H9 (cell line): ENCODE data around the gene SIGLEC8. TPM values are rescaled to one million over a fixed set of nuclear protein-coding genes. Genes with fewer than 3 reads are reported as not detected.
"Not testable (repeated sequence)": the region's sequence is repeated elsewhere in the genome, so short reads cannot be mapped to it uniquely, and the experiment has no call there.

Experiments used
- DNase-seq: peaks from one replicate; pipeline ENCODE4 v3.0.0-alpha.2; 2017
- H2AFZ ChIP-seq: one replicate; pipeline ENCODE4 v1.6.1; 2013; ENCODE audit warnings: mild to moderate bottlenecking, low read length, control low read depth, moderate library complexity
- H2AK5ac ChIP-seq: 2 replicates; pipeline ENCODE4 v1.6.1; 2013; ENCODE audit warnings: low read length, control low read depth, mixed read lengths; ENCODE audit not compliant: insufficient read length
- H2BK120ac ChIP-seq: one replicate; pipeline ENCODE4 v1.6.1; 2013; ENCODE audit warnings: low read depth, mild to moderate bottlenecking, low read length, control low read depth, inconsistent platforms; ENCODE audit not compliant: poor library complexity, severe bottlenecking
- H2BK12ac ChIP-seq: 2 replicates; pipeline ENCODE4 v1.6.1; 2013; ENCODE audit warnings: low read length, control low read depth, mixed read lengths, low read depth; ENCODE audit not compliant: insufficient read length
- H2BK15ac ChIP-seq: 2 replicates; pipeline ENCODE4 v1.6.1; 2013; ENCODE audit warnings: low read depth, low read length, control low read depth
- H2BK20ac ChIP-seq: one replicate; pipeline ENCODE4 v1.6.1; 2013; ENCODE audit warnings: low read depth, mild to moderate bottlenecking, low read length, control low read depth, inconsistent platforms; ENCODE audit not compliant: poor library complexity, severe bottlenecking
- H2BK5ac ChIP-seq: 2 replicates; pipeline ENCODE4 v1.6.1; 2013; ENCODE audit warnings: low read length, control low read depth, mixed read lengths; ENCODE audit not compliant: insufficient read length
- H3K14ac ChIP-seq: 2 replicates; pipeline ENCODE4 v1.6.1; 2013; ENCODE audit warnings: low read length, control low read depth; ENCODE audit not compliant: insufficient read depth
- H3K18ac ChIP-seq: 2 replicates; pipeline ENCODE4 v1.6.1; 2013; ENCODE audit warnings: low read depth, mild to moderate bottlenecking, mixed read lengths, low read length, control low read depth; ENCODE audit not compliant: insufficient read length
- H3K23ac ChIP-seq: 2 replicates; pipeline ENCODE4 v1.6.1; 2013; ENCODE audit warnings: low read length, control low read depth, mixed read lengths, low read depth; ENCODE audit not compliant: insufficient read length
- H3K23me2 ChIP-seq: 2 replicates; pipeline ENCODE4 v1.6.1; 2013; ENCODE audit warnings: low read depth, mild to moderate bottlenecking, mixed read lengths, low read length, control low read depth; ENCODE audit not compliant: insufficient read length, poor library complexity, severe bottlenecking
- H3K27ac ChIP-seq: 2 replicates; pipeline ENCODE4 v1.5.1; 2013; ENCODE audit warnings: low read length, control low read depth, mixed read lengths, low read depth; ENCODE audit not compliant: insufficient read length
- H3K27me3 ChIP-seq: 2 replicates; pipeline ENCODE4 v1.6.1; 2013; ENCODE audit warnings: low read length, control low read depth, inconsistent platforms; ENCODE audit not compliant: insufficient read depth
- H3K4ac ChIP-seq: 2 replicates; pipeline ENCODE4 v1.6.1; 2013; ENCODE audit warnings: low read depth, mild to moderate bottlenecking, control low read depth, inconsistent platforms, low read length, moderate library complexity
- H3K4me1 ChIP-seq: 2 replicates; pipeline ENCODE4 v1.6.1; 2013; ENCODE audit warnings: low read length, control low read depth, inconsistent platforms; ENCODE audit not compliant: insufficient read depth
- H3K4me2 ChIP-seq: 2 replicates; pipeline ENCODE4 v1.6.1; 2013; ENCODE audit warnings: low read length, control low read depth, mixed read lengths; ENCODE audit not compliant: insufficient read length, insufficient read depth
- H3K56ac ChIP-seq: 2 replicates; pipeline ENCODE4 v1.6.1; 2013; ENCODE audit warnings: low read depth, mild to moderate bottlenecking, mixed read lengths, low read length, control low read depth; ENCODE audit not compliant: insufficient read length
- H3K79me1 ChIP-seq: 2 replicates; pipeline ENCODE4 v1.6.1; 2013; ENCODE audit warnings: low read depth, mild to moderate bottlenecking, moderate library complexity, low read length, control low read depth, inconsistent platforms; ENCODE audit not compliant: insufficient read depth, poor library complexity, severe bottlenecking
- H3K79me2 ChIP-seq: 2 replicates; pipeline ENCODE4 v1.6.1; 2013; ENCODE audit warnings: low read length, control low read depth, inconsistent platforms; ENCODE audit not compliant: insufficient read depth
- H3K9ac ChIP-seq: 2 replicates; pipeline ENCODE4 v1.6.1; 2013; ENCODE audit warnings: low read length, control low read depth, mixed read lengths; ENCODE audit not compliant: insufficient read length; ENCODE audit errors: extremely low read depth
- H3K9me3 ChIP-seq: one replicate; pipeline ENCODE4 v1.6.1; 2013; ENCODE audit warnings: low read depth, low read length, inconsistent platforms; ENCODE audit not compliant: control insufficient read depth
- H3T11ph ChIP-seq: one replicate; pipeline ENCODE4 v1.6.1; 2013; ENCODE audit warnings: mild to moderate bottlenecking, low read length, control low read depth, inconsistent platforms
- H4K20me1 ChIP-seq: one replicate; pipeline ENCODE4 v1.6.1; 2013; ENCODE audit not compliant: control insufficient read depth, insufficient read length, insufficient read depth
- H4K5ac ChIP-seq: 2 replicates; pipeline ENCODE4 v1.6.1; 2013; ENCODE audit warnings: low read depth, mild to moderate bottlenecking, mixed read lengths, low read length, control low read depth; ENCODE audit not compliant: insufficient read length
- H4K8ac ChIP-seq: replicated peaks from 2 replicates; pipeline ENCODE4 v1.6.1; 2013; ENCODE audit warnings: low read length, control low read depth, mixed read lengths, low read depth; ENCODE audit not compliant: insufficient read length
- H4K91ac ChIP-seq: 2 replicates; pipeline ENCODE4 v1.6.1; 2013; ENCODE audit warnings: low read depth, mild to moderate bottlenecking, moderate library complexity, mixed read lengths, low read length, control low read depth; ENCODE audit not compliant: insufficient read length
- H3K27ac Mint-ChIP-seq, 3 experiments: 2 replicates in 2 of 3; 3 replicates in 1 of 3; pipeline ENCODE4 v1.8.0; 2020 to 2021; ENCODE audit warnings: mixed read lengths in 3 of 3, mild to moderate bottlenecking in 1 of 3, moderate library complexity in 1 of 3
- H3K27me3 Mint-ChIP-seq: 2 replicates; pipeline ENCODE4 v1.8.0; 2021; ENCODE audit warnings: low read depth, mild to moderate bottlenecking, moderate library complexity, mixed read lengths
- H3K36me3 Mint-ChIP-seq, 3 experiments: 2 replicates in 2 of 3; 3 replicates in 1 of 3; pipeline ENCODE4 v1.8.0; 2020 to 2021; ENCODE audit warnings: low read depth in 3 of 3, mixed read lengths in 3 of 3; ENCODE audit not compliant: insufficient read depth in 1 of 3
- H3K4me1 Mint-ChIP-seq, 2 experiments: 2 replicates each; pipeline ENCODE4 v1.8.0; 2020; ENCODE audit warnings: mixed read lengths in 2 of 2
- H3K4me3 Mint-ChIP-seq, 2 experiments: 2 replicates in 1 of 2; 3 replicates in 1 of 2; pipeline ENCODE4 v1.8.0; 2020 to 2021; ENCODE audit warnings: mild to moderate bottlenecking in 2 of 2, mixed read lengths in 2 of 2, moderate library complexity in 1 of 2
- H3K9me3 Mint-ChIP-seq, 2 experiments: 2 replicates in 1 of 2; 3 replicates in 1 of 2; pipeline ENCODE4 v1.8.0; 2020; ENCODE audit warnings: mild to moderate bottlenecking in 2 of 2, mixed read lengths in 2 of 2, moderate library complexity in 1 of 2
- CTCF ChIP-seq: fragments of 200-600 bp; sonication (generic); conservative IDR thresholded peaks from 3 replicates; pipeline ENCODE4 v1.8.0; 2021; ENCODE audit warnings: antibody characterized with exemption, mild to moderate bottlenecking
- WGBS: extraction: QIAGEN DNeasy Blood & Tissue Kit; methylation state at CpG from one replicate; pipeline ENCODE4 v1.1.7; 2013; ENCODE audit warnings: missing lambda C conversion rate, low lambda C conversion rate, mixed read lengths; ENCODE audit not compliant: insufficient read length; ENCODE audit errors: extremely low coverage; 5-methylcytosine and 5-hydroxymethylcytosine counted together
- total RNA-seq: library from RNA; stranded (reverse); gene quantifications from 2 replicates; pipeline ENCODE4 v1.2.1, GENCODE V29; 2021

SIGLEC8 gene
- total RNA-seq, 1 experiment from 2014 or later = not detected

- peak; percentile 58 for DNase-seq
These were observed 41.0 kb downstream of the SIGLEC8 start, which contains the start of gene SIGLEC10 for GRCh38 chr19:51417107-51417809. TSS of gene SIGLEC10 (minus strand) at chr19:51417642. CDS start at chr19:51417581, 61 bp downstream.

GRCh38 chr19:51416422-51416821, 41.8 kb downstream of the SIGLEC8 start:
- H3K27ac ChIP-seq, H2BK120ac ChIP-seq, H3K4ac ChIP-seq, H3K14ac ChIP-seq, H2AFZ ChIP-seq, H4K91ac ChIP-seq, H4K20me1 ChIP-seq, H3T11ph ChIP-seq, H3K23me2 ChIP-seq, H3K9me3 Mint-ChIP-seq, H2BK20ac ChIP-seq, H3K23ac ChIP-seq, H4K5ac ChIP-seq, H3K79me1 ChIP-seq, H3K4me2 ChIP-seq, H2BK15ac ChIP-seq, H2AK5ac ChIP-seq, H3K18ac ChIP-seq, H3K79me2 ChIP-seq, H3K9me3 ChIP-seq, H2BK5ac ChIP-seq, H3K27me3 ChIP-seq, H4K8ac ChIP-seq, H3K4me1 ChIP-seq, H3K9ac ChIP-seq, H2BK12ac ChIP-seq, DNase-seq, H3K4me3 Mint-ChIP-seq, H3K27ac Mint-ChIP-seq, H3K56ac ChIP-seq: not testable (repeated sequence)
- peaks cover 0 to 17% (median 1%) of the 10 kb centered on the region in 3 experiments; a peak in 2 of 7 replicates for H3K36me3 Mint-ChIP-seq
- no CpG with 5 or more reads among the region's 15 CpGs for WGBS
- peaks cover 16% of the 10 kb centered on the region for H3K27me3 Mint-ChIP-seq
- H3K4me1 Mint-ChIP-seq = peaks cover 7 to 16% of the 10 kb centered on the region in 2 experiments; a peak in 3 of 4 replicates

More at GRCh38 chr19:51417107-51417809, 41.0 kb downstream of the SIGLEC8 start, which contains the start of gene SIGLEC10:
- Histone ChIP-seq H2BK20ac (no peak within 1 kb of the TSS), H3K27me3 (no peaks in the 10 kb centered on the region; the same call in 1 of the 2 replicates), H3K27ac (no peak within 1 kb of the TSS), H3K4ac (no peak within 1 kb of the TSS), H3K4me2 (no peak within 1 kb of the TSS), H3K23me2 (peaks cover 6% of the 10 kb centered on the region), H2BK12ac (no peak within 1 kb of the TSS), H3K79me2 (no peaks in the 10 kb centered on the region), H2BK5ac (no peak within 1 kb of the TSS), H3K18ac (no peak within 1 kb of the TSS), H3K4me1 (no peaks in the 10 kb centered on the region), H3T11ph (no peak within 1 kb of the TSS), H3K9me3 (no peaks in the 10 kb centered on the region), H3K23ac (no peak within 1 kb of the TSS), H4K8ac (no peak within 1 kb of the TSS), H3K79me1 (no peaks in the 10 kb centered on the region), H2BK15ac (no peak within 1 kb of the TSS), H2BK120ac (no peak within 1 kb of the TSS), H2AK5ac (no peak within 1 kb of the TSS), H3K14ac (no peak within 1 kb of the TSS), H4K5ac (no peak within 1 kb of the TSS), H4K20me1 (no peaks in the 10 kb centered on the region), H3K56ac (no peak within 1 kb of the TSS), H4K91ac (no peak within 1 kb of the TSS), H3K9ac (no peak within 1 kb of the TSS), H2AFZ (no peak within 1 kb of the TSS)
- Mint-ChIP-seq H3K27ac (peak within 1 kb of the TSS in 1 of 3 experiments; percentile 27; a peak in 1 of 7 replicates), H3K4me1 (peaks cover 7 to 18% of the 10 kb centered on the region in 2 experiments; a peak in 3 of 4 replicates), H3K36me3 (peaks cover 0 to 17% (median 0%) of the 10 kb centered on the region in 3 experiments; a peak in 1 of 7 replicates), H3K9me3 (peaks cover 2% of the 10 kb centered on the region in 2 experiments; a peak in 2 of 5 replicates), H3K27me3 (peaks cover 24% of the 10 kb centered on the region), H3K4me3 (no peak within 1 kb of the TSS)
- TF ChIP-seq CTCF = no peak
- WGBS = no CpG with 5 or more reads among the region's 21 CpGs
